Measurements from ENCODE around the gene PPP3CB. TPM values are rescaled to one million over a fixed set of nuclear protein-coding genes. Genes with fewer than 3 reads are reported as not detected.

Gene PPP3CB
- total and polyA plus RNA-seq, 2 experiments from 2014 or later = 17.9 to 38.5 TPM

DNA sequence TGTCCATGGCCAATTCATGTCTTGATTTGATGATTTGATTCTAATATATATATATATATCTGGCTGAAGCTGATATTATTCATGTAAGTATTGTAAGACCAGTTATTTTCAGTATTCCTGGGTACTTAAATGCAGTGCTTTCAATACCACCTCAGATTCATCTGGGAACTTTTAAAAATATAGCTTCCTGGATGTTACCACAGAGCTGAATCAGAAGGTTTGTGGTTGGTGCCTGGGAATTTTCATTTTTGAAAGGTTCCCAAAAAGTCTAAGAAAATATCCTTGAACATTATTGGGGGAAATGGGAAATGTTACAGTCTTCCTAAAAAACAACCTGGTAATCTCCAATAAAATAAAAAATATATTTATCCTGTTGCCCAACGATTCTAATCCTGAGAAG lies 10.7 kb upstream of the PPP3CB start:
- no peaks in the 10 kb centered on the region for H3F3A ChIP-seq (replicated peaks; ENCODE audit: low read depth)
- no peaks in the 10 kb centered on the region for H3K27me3 ChIP-seq (ENCODE audit: insufficient read depth)
- ATAC-seq (no peak), DNase-seq (ENCODE audit: low spot score) (no peak)
- peak overlapping the region; percentile 31; the same call in 1 of the 2 replicates for H3K4me2 ChIP-seq
- peak overlapping the region; percentile 95 for H3K27ac Mint-ChIP-seq
- peaks cover 5% of the 10 kb centered on the region for H3K27me3 Mint-ChIP-seq (ENCODE audit: insufficient read depth, low read depth, poor library complexity)
- TF ChIP-seq STAT1 (IDR thresholded peaks at IDR 0.05; ENCODE audit: unreplicated experiment) = no peak
- no peak for TF ChIP-seq JUNB (IDR thresholded peaks at IDR 0.05; ENCODE audit: unreplicated experiment)
- TF ChIP-seq, protein P1, sequence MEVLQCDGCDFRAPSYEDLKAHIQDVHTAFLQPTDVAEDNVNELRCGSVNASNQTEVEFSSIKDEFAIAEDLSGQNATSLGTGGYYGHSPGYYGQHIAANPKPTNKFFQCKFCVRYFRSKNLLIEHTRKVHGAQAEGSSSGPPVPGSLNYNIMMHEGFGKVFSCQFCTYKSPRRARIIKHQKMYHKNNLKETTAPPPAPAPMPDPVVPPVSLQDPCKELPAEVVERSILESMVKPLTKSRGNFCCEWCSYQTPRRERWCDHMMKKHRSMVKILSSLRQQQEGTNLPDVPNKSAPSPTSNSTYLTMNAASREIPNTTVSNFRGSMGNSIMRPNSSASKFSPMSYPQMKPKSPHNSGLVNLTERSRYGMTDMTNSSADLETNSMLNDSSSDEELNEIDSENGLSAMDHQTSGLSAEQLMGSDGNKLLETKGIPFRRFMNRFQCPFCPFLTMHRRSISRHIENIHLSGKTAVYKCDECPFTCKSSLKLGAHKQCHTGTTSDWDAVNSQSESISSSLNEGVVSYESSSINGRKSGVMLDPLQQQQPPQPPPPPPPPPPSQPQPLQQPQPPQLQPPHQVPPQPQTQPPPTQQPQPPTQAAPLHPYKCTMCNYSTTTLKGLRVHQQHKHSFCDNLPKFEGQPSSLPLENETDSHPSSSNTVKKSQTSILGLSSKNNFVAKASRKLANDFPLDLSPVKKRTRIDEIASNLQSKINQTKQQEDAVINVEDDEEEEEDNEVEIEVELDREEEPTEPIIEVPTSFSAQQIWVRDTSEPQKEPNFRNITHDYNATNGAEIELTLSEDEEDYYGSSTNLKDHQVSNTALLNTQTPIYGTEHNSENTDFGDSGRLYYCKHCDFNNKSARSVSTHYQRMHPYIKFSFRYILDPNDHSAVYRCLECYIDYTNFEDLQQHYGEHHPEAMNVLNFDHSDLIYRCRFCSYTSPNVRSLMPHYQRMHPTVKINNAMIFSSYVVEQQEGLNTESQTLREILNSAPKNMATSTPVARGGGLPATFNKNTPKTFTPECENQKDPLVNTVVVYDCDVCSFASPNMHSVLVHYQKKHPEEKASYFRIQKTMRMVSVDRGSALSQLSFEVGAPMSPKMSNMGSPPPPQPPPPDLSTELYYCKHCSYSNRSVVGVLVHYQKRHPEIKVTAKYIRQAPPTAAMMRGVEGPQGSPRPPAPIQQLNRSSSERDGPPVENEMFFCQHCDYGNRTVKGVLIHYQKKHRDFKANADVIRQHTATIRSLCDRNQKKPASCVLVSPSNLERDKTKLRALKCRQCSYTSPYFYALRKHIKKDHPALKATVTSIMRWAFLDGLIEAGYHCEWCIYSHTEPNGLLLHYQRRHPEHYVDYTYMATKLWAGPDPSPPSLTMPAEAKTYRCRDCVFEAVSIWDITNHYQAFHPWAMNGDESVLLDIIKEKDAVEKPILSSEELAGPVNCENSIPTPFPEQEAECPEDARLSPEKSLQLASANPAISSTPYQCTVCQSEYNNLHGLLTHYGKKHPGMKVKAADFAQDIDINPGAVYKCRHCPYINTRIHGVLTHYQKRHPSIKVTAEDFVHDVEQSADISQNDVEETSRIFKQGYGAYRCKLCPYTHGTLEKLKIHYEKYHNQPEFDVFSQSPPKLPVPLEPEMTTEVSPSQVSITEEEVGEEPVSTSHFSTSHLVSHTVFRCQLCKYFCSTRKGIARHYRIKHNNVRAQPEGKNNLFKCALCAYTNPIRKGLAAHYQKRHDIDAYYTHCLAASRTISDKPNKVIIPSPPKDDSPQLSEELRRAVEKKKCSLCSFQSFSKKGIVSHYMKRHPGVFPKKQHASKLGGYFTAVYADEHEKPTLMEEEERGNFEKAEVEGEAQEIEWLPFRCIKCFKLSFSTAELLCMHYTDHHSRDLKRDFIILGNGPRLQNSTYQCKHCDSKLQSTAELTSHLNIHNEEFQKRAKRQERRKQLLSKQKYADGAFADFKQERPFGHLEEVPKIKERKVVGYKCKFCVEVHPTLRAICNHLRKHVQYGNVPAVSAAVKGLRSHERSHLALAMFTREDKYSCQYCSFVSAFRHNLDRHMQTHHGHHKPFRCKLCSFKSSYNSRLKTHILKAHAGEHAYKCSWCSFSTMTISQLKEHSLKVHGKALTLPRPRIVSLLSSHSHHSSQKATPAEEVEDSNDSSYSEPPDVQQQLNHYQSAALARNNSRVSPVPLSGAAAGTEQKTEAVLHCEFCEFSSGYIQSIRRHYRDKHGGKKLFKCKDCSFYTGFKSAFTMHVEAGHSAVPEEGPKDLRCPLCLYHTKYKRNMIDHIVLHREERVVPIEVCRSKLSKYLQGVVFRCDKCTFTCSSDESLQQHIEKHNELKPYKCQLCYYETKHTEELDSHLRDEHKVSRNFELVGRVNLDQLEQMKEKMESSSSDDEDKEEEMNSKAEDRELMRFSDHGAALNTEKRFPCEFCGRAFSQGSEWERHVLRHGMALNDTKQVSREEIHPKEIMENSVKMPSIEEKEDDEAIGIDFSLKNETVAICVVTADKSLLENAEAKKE (CRISPR knock-in tag; IDR thresholded peaks at IDR 0.05) = no peak
- no peak for TF ChIP-seq CREB1 (CRISPR knock-in tag; IDR thresholded peaks at IDR 0.05; ENCODE audit: low read depth)
- TF ChIP-seq NANOG (IDR thresholded peaks at IDR 0.05; ENCODE audit: borderline replicate concordance) = no peak
- no peak for TF ChIP-seq ZNF114 (CRISPR knock-in tag; IDR thresholded peaks at IDR 0.05)
- no peak for TF ChIP-seq EZH2 (IDR thresholded peaks at IDR 0.05; ENCODE audit: low read depth, unreplicated experiment)
- TF ChIP-seq CTCF (conservative IDR thresholded peaks at IDR 0.05; ENCODE audit: low read depth in 2 of 2) = no peak
- no peak for TF ChIP-seq ZNF331 (CRISPR knock-in tag; IDR thresholded peaks at IDR 0.05; ENCODE audit: low read depth)
- TF ChIP-seq EZH2phosphoT487 (IDR thresholded peaks at IDR 0.05; ENCODE audit: unreplicated experiment) = no peak
- 0 out of 2 replicates have a peak, but pooled peaks cover 3% of the 10 kb centered on the region for H3K36me3 ChIP-seq (ENCODE audit: insufficient read depth)
- peak overlapping the region; percentile 55 for H3K4me3 Mint-ChIP-seq
- H3K4me3 ChIP-seq = peak overlapping the region; percentile 8; the same call in 1 of the 2 replicates
- peaks cover 21% of the 10 kb centered on the region for H3K4me1 Mint-ChIP-seq
- no peaks in the 10 kb centered on the region for H4K20me1 ChIP-seq (replicated peaks; ENCODE audit: insufficient read depth)
- H3K9me2 ChIP-seq (ENCODE audit: insufficient read depth) = no peaks in the 10 kb centered on the region
- H3K9me3 Mint-ChIP-seq = no peaks in the 10 kb centered on the region
- H3K4me1 ChIP-seq (ENCODE audit: insufficient read depth) = peaks cover 21% of the 10 kb centered on the region
- peak overlapping the region; percentile 78 for H3K27ac ChIP-seq (ENCODE audit: low read depth)
- H3K36me3 Mint-ChIP-seq (ENCODE audit: low read depth) = peaks cover 17% of the 10 kb centered on the region
- no peak overlapping the region for H2AFZ ChIP-seq
- H3K79me2 ChIP-seq (replicated peaks; ENCODE audit: insufficient read depth) = no peaks in the 10 kb centered on the region

All from GM23338 (cell line).